ENCODE results near the gene CECR2. TPM values are rescaled to one million over a fixed set of nuclear protein-coding genes. Genes with fewer than 3 reads are reported as not detected.

The CECR2 gene
- total RNA-seq, 1 experiment from 2014 or later = 3.6 TPM

DNA sequence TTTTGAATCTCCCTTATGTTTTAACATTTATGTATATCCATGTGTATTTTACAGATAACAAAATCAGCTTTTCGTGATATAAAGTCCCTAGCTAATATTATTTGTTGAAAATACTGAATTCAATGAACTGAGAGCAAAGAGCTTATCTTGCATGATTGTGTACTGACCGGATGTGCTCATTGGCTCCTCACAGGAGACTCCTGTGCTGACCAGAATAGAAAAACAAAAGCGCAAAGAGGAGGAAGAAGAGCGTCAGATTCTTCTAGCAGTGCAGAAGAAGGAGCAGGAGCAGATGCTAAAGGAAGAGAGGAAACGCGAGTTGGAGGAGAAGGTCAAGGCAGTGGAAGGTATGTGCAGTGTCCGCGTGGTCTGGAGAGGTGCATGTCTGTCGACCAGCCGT lies 154.7 kb downstream of the CECR2 start:
- in situ Hi-C loops (cut with HindIII; ENCODE audit: low pct_unique_long_range_greater_than_20kb, low sequenced_read_pairs) (no loop called here), intact Hi-C loops (cut with micrococcal nuclease; ENCODE audit: unreplicated experiment) (no loop called here)
- H3K27me3 ChIP-seq (ENCODE audit: control insufficient read depth, insufficient read depth, low read length) = no peaks in the 10 kb centered on the region
- ChIA-PET POLR2A (no interaction called here), CTCF (interaction anchor here (0.7 kb wide), 1 partner anchor 377 kb away, joined by 3 read pairs; no protein-coding TSS in a partner anchor)
- no peak overlapping the region for H3K4me3 ChIP-seq (ENCODE audit: low read depth in 2 of 2, low read length in 2 of 2)
- no peaks in the 10 kb centered on the region for H3K36me3 ChIP-seq (ENCODE audit: control insufficient read depth, insufficient read depth, low read length)
- H3K9me3 ChIP-seq (ENCODE audit: control insufficient read depth, insufficient read depth, low read depth, low read length) = no peaks in the 10 kb centered on the region
- TF ChIP-seq, protein P1, sequence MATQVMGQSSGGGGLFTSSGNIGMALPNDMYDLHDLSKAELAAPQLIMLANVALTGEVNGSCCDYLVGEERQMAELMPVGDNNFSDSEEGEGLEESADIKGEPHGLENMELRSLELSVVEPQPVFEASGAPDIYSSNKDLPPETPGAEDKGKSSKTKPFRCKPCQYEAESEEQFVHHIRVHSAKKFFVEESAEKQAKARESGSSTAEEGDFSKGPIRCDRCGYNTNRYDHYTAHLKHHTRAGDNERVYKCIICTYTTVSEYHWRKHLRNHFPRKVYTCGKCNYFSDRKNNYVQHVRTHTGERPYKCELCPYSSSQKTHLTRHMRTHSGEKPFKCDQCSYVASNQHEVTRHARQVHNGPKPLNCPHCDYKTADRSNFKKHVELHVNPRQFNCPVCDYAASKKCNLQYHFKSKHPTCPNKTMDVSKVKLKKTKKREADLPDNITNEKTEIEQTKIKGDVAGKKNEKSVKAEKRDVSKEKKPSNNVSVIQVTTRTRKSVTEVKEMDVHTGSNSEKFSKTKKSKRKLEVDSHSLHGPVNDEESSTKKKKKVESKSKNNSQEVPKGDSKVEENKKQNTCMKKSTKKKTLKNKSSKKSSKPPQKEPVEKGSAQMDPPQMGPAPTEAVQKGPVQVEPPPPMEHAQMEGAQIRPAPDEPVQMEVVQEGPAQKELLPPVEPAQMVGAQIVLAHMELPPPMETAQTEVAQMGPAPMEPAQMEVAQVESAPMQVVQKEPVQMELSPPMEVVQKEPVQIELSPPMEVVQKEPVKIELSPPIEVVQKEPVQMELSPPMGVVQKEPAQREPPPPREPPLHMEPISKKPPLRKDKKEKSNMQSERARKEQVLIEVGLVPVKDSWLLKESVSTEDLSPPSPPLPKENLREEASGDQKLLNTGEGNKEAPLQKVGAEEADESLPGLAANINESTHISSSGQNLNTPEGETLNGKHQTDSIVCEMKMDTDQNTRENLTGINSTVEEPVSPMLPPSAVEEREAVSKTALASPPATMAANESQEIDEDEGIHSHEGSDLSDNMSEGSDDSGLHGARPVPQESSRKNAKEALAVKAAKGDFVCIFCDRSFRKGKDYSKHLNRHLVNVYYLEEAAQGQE (IDR thresholded peaks at IDR 0.05; ENCODE audit: insufficient read depth in 1 of 2, low read depth in 2 of 2, low read length in 1 of 2) = no peak
- no peak for TF ChIP-seq TCF7L2 (IDR thresholded peaks at IDR 0.05; ENCODE audit: low read depth, low read length)
- DNase-seq (ENCODE audit: low read depth, low spot score) = no peak
- no TSS peak for BruUV-seq (replicated peaks)
- no peaks in the 10 kb centered on the region for H3K4me1 ChIP-seq (ENCODE audit: control insufficient read depth, insufficient read depth, low read length)
- no peak overlapping the region for H3K27ac ChIP-seq (ENCODE audit: low read length)
- no peak for ATAC-seq

DNA sequence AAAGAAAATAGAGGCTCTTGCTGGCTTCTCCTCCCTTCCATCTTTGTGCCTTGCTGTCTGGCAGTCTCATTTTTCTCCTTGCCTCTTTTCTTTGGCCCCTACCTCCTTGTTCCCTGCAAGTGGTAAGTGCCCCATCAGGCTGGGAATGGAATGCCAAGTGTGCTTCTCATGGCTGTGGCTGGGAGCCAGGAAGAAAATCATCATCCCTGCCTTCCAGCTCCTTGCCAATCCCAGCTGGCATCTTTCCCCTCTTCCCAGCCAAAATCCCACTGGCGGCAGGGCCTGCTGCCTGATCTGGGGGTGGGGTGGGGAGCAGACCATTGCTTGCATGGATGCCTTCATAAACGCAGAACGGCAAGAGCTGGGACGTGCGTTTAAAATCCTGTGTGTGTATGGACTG lies 167.0 kb downstream of the CECR2 start:
- CTCF ChIA-PET = no interaction called here
- Histone ChIP-seq H3K9me3 (ENCODE audit: control insufficient read depth, insufficient read depth, low read depth, low read length) (no peaks in the 10 kb centered on the region), H3K4me3 (ENCODE audit: low read depth in 2 of 2, low read length in 2 of 2) (no peak overlapping the region), H3K27ac (ENCODE audit: low read length) (no peak overlapping the region), H3K27me3 (ENCODE audit: control insufficient read depth, insufficient read depth, low read length) (no peaks in the 10 kb centered on the region), H3K36me3 (ENCODE audit: control insufficient read depth, insufficient read depth, low read length) (no peaks in the 10 kb centered on the region), H3K4me1 (ENCODE audit: control insufficient read depth, insufficient read depth, low read length) (no peaks in the 10 kb centered on the region)
- in situ Hi-C loops (cut with HindIII; ENCODE audit: low pct_unique_long_range_greater_than_20kb, low sequenced_read_pairs) (no loop called here), intact Hi-C loops (cut with micrococcal nuclease; ENCODE audit: unreplicated experiment) (no loop called here)
- BruUV-seq (replicated peaks) = no TSS peak
- ATAC-seq = no peak
- POLR2A ChIA-PET = no interaction called here
- TF ChIP-seq POLR2AphosphoS5 (IDR thresholded peaks at IDR 0.05; ENCODE audit: low read depth, low read length) (no peak), TCF7L2 (IDR thresholded peaks at IDR 0.05; ENCODE audit: low read depth, low read length) (no peak), SIN3A (IDR thresholded peaks at IDR 0.05; ENCODE audit: borderline replicate concordance, insufficient read depth, low read depth, low read length) (no peak)
- TF ChIP-seq, protein P1 (IDR thresholded peaks at IDR 0.05; ENCODE audit: insufficient read depth in 1 of 2, low read depth in 2 of 2, low read length in 1 of 2) = no peak
- TF ChIP-seq, protein P2, sequence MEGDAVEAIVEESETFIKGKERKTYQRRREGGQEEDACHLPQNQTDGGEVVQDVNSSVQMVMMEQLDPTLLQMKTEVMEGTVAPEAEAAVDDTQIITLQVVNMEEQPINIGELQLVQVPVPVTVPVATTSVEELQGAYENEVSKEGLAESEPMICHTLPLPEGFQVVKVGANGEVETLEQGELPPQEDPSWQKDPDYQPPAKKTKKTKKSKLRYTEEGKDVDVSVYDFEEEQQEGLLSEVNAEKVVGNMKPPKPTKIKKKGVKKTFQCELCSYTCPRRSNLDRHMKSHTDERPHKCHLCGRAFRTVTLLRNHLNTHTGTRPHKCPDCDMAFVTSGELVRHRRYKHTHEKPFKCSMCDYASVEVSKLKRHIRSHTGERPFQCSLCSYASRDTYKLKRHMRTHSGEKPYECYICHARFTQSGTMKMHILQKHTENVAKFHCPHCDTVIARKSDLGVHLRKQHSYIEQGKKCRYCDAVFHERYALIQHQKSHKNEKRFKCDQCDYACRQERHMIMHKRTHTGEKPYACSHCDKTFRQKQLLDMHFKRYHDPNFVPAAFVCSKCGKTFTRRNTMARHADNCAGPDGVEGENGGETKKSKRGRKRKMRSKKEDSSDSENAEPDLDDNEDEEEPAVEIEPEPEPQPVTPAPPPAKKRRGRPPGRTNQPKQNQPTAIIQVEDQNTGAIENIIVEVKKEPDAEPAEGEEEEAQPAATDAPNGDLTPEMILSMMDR (IDR thresholded peaks at IDR 0.05) = no peak
- DNase-seq (ENCODE audit: low read depth, low spot score) = no peak
